Type B pancreatic cell (in vitro differentiated cells): ENCODE results near the gene LRBA. TPM values are rescaled to one million over a fixed set of nuclear protein-coding genes. Genes with fewer than 3 reads are reported as not detected.

Experiments
- DNase-seq: peaks from one replicate; pipeline ENCODE4 v3.0.0; 2021; ENCODE audit warnings: mixed read lengths; ENCODE audit not compliant: unreplicated experiment; ENCODE audit errors: extremely low spot score
- H3K27ac Mint-ChIP-seq: 2 replicates; pipeline ENCODE4 v1.8.0; 2021; ENCODE audit warnings: mild to moderate bottlenecking, mixed read lengths
- H3K27me3 Mint-ChIP-seq: 2 replicates; pipeline ENCODE4 v1.8.0; 2021; ENCODE audit warnings: mixed read lengths
- H3K36me3 Mint-ChIP-seq: 2 replicates; pipeline ENCODE4 v1.8.0; 2021; ENCODE audit warnings: mixed read lengths
- H3K4me1 Mint-ChIP-seq: one replicate; pipeline ENCODE4 v1.8.0; 2021; ENCODE audit warnings: mixed read lengths; ENCODE audit not compliant: unreplicated experiment
- H3K4me3 Mint-ChIP-seq: 2 replicates; pipeline ENCODE4 v1.8.0; 2021; ENCODE audit warnings: mild to moderate bottlenecking, mixed read lengths
- H3K9me3 Mint-ChIP-seq: 2 replicates; pipeline ENCODE4 v1.8.0; 2021; ENCODE audit warnings: mixed read lengths
- CTCF ChIP-seq: fragments of 200-600 bp; sonication (generic); conservative IDR thresholded peaks from 2 replicates; pipeline ENCODE4 v1.5.0; 2021; ENCODE audit warnings: antibody characterized with exemption, mild to moderate bottlenecking
- total RNA-seq: library from RNA; stranded (reverse); gene quantifications from 2 replicates; pipeline ENCODE4 v1.2.1, GENCODE V29; 2021; ENCODE audit warnings: low replicate concordance

Gene LRBA
- total RNA-seq, 1 donor from 2014 or later = 64.5 TPM

GRCh38 chr4:150235808-150236271 is 779.2 kb downstream of the LRBA start:
- Mint-ChIP-seq H3K27ac (no peak overlapping the region), H3K4me3 (no peak overlapping the region), H3K27me3 (no peaks in the 10 kb centered on the region), H3K9me3 (no peaks in the 10 kb centered on the region), H3K4me1 (peaks cover 27% of the 10 kb centered on the region), H3K36me3 (peaks cover 26% of the 10 kb centered on the region)
- DNase-seq = no peak
- TF ChIP-seq CTCF = no peak

- no peak overlapping the region for H3K4me3 Mint-ChIP-seq
- TF ChIP-seq CTCF = no peak
- H3K27ac Mint-ChIP-seq = no peak overlapping the region
- DNase-seq = no peak
- peaks cover 30% of the 10 kb centered on the region for H3K4me1 Mint-ChIP-seq
- H3K36me3 Mint-ChIP-seq = peaks cover 24% of the 10 kb centered on the region
- no peaks in the 10 kb centered on the region for H3K27me3 Mint-ChIP-seq
- H3K9me3 Mint-ChIP-seq = no peaks in the 10 kb centered on the region
Observed at GRCh38 chr4:150235317-150235716, 779.8 kb downstream of the LRBA start.

- peaks cover 33% of the 10 kb centered on the region for H3K4me1 Mint-ChIP-seq
- no peak overlapping the region for H3K27ac Mint-ChIP-seq
- H3K27me3 Mint-ChIP-seq = no peaks in the 10 kb centered on the region
- H3K36me3 Mint-ChIP-seq = peaks cover 21% of the 10 kb centered on the region
- DNase-seq = no peak
- no peak for TF ChIP-seq CTCF
- no peak overlapping the region for H3K4me3 Mint-ChIP-seq
- no peaks in the 10 kb centered on the region for H3K9me3 Mint-ChIP-seq
Observed at GRCh38 chr4:150234246-150234645, 780.8 kb downstream of the LRBA start.

- Mint-ChIP-seq H3K4me3 (no peak overlapping the region), H3K27ac (no peak overlapping the region), H3K9me3 (no peaks in the 10 kb centered on the region), H3K4me1 (peaks cover 22% of the 10 kb centered on the region), H3K27me3 (no peaks in the 10 kb centered on the region), H3K36me3 (peaks cover 28% of the 10 kb centered on the region)
- no peak for TF ChIP-seq CTCF
- DNase-seq = no peak
Observed at GRCh38 chr4:150232029-150232428, 783.1 kb downstream of the LRBA start.

- Mint-ChIP-seq H3K27ac (no peak overlapping the region), H3K4me1 (peaks cover 17% of the 10 kb centered on the region), H3K27me3 (no peaks in the 10 kb centered on the region), H3K4me3 (no peak overlapping the region), H3K36me3 (peaks cover 28% of the 10 kb centered on the region), H3K9me3 (no peaks in the 10 kb centered on the region)
- no peak for DNase-seq
- TF ChIP-seq CTCF = no peak
Observed at GRCh38 chr4:150231107-150231770, 783.8 kb downstream of the LRBA start.
